Activated naive CD4-positive, alpha-beta T cell treated with Interleukin-2 at 50 U/mL for 16 hours (primary cell): ENCODE results near the gene DNAJC16.

ENCODE experiments used
- DNase-seq: peaks from one replicate; pipeline ENCODE4 v3.0.0-alpha.2; 2020

Gene DNAJC16

GRCh38 chr1:15624133-15624714 is 97.6 kb downstream of the DNAJC16 start:
- DNase-seq, result no peak

GRCh38 chr1:15625056-15625917 is 98.6 kb downstream of the DNAJC16 start:
- DNase-seq, result no peak
